Fibroblast of the aortic adventitia (primary cell): ENCODE data around the gene C3orf38. TPM values are rescaled to one million over a fixed set of nuclear protein-coding genes. Genes with fewer than 3 reads are reported as not detected.

ENCODE experiments used
- DNase-seq: peaks from one replicate; pipeline ENCODE4 v3.0.0-alpha.2; 2010; ENCODE audit warnings: low read depth
- H3K4me3 ChIP-seq: 2 replicates; pipeline ENCODE4 v1.5.1; 2011; ENCODE audit warnings: low read depth, mild to moderate bottlenecking, control low read depth, low read length, moderate library complexity
- total RNA-seq: library from RNA; depleted of rRNA; stranded (reverse); fragments of >200 nt; gene quantifications from 2 replicates; pipeline ENCODE4 v1.2.3, GENCODE V29; 2012; ENCODE audit warnings: low replicate concordance
- TF ChIP-seq, protein P1 (sequence below): IDR thresholded peaks from 2 replicates; pipeline ENCODE4 v1.5.1; 2011; ENCODE audit warnings: mild to moderate bottlenecking, low read length, control low read depth, inconsistent platforms; ENCODE audit not compliant: insufficient read depth

C3orf38 gene
- total RNA-seq, 1 donor: 42.4 TPM

DNA sequence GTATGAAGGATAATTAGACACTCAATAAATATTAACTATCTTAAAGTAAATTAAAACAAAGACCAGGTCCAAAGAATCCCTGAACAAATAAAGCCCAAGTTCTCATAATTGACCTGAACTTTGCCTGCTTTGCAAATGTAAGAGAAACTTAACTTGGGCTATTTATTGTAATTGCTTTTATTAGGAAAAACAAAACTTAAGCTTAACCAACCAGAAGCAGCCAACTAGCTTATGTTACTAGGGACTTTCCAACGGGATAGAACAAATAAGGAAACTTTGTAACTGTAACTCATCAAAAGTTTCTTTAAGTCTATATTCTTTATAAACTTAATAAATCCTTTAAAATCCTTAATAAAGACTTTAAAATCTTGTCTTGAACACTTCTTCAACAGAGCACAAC, 48.4 kb downstream of the C3orf38 start:
- TF ChIP-seq, protein P1, sequence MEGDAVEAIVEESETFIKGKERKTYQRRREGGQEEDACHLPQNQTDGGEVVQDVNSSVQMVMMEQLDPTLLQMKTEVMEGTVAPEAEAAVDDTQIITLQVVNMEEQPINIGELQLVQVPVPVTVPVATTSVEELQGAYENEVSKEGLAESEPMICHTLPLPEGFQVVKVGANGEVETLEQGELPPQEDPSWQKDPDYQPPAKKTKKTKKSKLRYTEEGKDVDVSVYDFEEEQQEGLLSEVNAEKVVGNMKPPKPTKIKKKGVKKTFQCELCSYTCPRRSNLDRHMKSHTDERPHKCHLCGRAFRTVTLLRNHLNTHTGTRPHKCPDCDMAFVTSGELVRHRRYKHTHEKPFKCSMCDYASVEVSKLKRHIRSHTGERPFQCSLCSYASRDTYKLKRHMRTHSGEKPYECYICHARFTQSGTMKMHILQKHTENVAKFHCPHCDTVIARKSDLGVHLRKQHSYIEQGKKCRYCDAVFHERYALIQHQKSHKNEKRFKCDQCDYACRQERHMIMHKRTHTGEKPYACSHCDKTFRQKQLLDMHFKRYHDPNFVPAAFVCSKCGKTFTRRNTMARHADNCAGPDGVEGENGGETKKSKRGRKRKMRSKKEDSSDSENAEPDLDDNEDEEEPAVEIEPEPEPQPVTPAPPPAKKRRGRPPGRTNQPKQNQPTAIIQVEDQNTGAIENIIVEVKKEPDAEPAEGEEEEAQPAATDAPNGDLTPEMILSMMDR: no peak
- no peak for DNase-seq
- no peak overlapping the region for H3K4me3 ChIP-seq

DNA sequence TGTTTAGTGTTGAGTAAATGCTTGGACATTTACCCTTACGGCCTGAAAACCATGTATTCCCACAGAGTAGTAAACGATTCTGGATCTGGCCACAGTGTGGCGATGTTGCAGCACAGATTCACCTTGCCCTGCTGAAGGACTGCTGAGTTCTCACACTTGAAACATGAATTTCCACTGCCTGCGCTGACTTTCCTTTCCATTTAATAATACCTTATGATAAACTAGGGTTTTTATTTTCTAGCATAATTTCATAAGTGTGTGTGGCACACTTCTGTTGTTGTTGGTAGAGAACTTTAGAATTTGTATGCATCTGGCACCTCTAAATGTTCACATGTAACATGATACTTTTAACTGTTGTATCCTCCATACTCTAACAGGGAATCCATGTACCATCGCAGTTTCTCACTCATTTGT, 53.9 kb downstream of the C3orf38 start:
- DNase-seq: peak; percentile 75

More for the DNA sequence above, 53.9 kb downstream of the C3orf38 start:
- TF ChIP-seq, protein P1: peak; percentile 88
- no peak overlapping the region for H3K4me3 ChIP-seq

Other genes with a start within 250 kb of the C3orf38 start
- gene CGGBP1, start 91.0 kb upstream of the C3orf38 start, total RNA-seq: 104 and 231 TPM in 2 replicates
- gene ZNF654, start 90.7 kb upstream of the C3orf38 start, total RNA-seq: 19.1 and 20.6 TPM in 2 replicates